HG03060 (cell line): Measurements from ENCODE around the gene BABAM2.

ENCODE experiments used
- ATAC-seq: cut with Tn5 transposase; IDR thresholded peaks from one replicate; pipeline ENCODE4 v1.9.1; 2021; ENCODE audit warnings: low read depth, moderate number of reproducible peaks; ENCODE audit not compliant: unreplicated experiment

The BABAM2 gene

GRCh38 chr2:27906074-27906473 lies 15.5 kb downstream of the BABAM2 start:
- ATAC-seq: no peak

GRCh38 chr2:27907547-27907946 lies 17.0 kb downstream of the BABAM2 start:
- ATAC-seq: no peak

GRCh38 chr2:27909901-27910300 lies 19.4 kb downstream of the BABAM2 start:
- ATAC-seq: no peak

- no peak for ATAC-seq
These were observed 21.1 kb downstream of the BABAM2 start for GRCh38 chr2:27911458-27912210.

- ATAC-seq: no peak
These were observed 22.0 kb downstream of the BABAM2 start for GRCh38 chr2:27912512-27912911.

- no peak for ATAC-seq
These were observed 23.7 kb downstream of the BABAM2 start for GRCh38 chr2:27914041-27914804.

- ATAC-seq: no peak
These were observed 24.3 kb downstream of the BABAM2 start for GRCh38 chr2:27914805-27915175.

- ATAC-seq: no peak
These were observed 24.7 kb downstream of the BABAM2 start for GRCh38 chr2:27915191-27915590.

GRCh38 chr2:27915874-27916273 lies 25.3 kb downstream of the BABAM2 start:
- no peak for ATAC-seq

- no peak for ATAC-seq
These were observed 25.9 kb downstream of the BABAM2 start for GRCh38 chr2:27916293-27916995.

- no peak for ATAC-seq
These were observed 29.8 kb downstream of the BABAM2 start for GRCh38 chr2:27920148-27920885.

- ATAC-seq: no peak
These were observed 30.9 kb downstream of the BABAM2 start for GRCh38 chr2:27921424-27921823.

- no peak for ATAC-seq
These were observed 31.5 kb downstream of the BABAM2 start for GRCh38 chr2:27921880-27922547.

- no peak for ATAC-seq
These were observed 32.3 kb downstream of the BABAM2 start for GRCh38 chr2:27922842-27923241.

GRCh38 chr2:27925766-27926472 lies 35.4 kb downstream of the BABAM2 start:
- ATAC-seq: no peak

GRCh38 chr2:27929916-27930486 lies 39.5 kb downstream of the BABAM2 start:
- no peak for ATAC-seq

GRCh38 chr2:27931361-27931950 lies 40.9 kb downstream of the BABAM2 start:
- ATAC-seq: no peak

- no peak for ATAC-seq
These were observed 41.9 kb downstream of the BABAM2 start for GRCh38 chr2:27932396-27932795.

- no peak for ATAC-seq
These were observed 44.5 kb downstream of the BABAM2 start for GRCh38 chr2:27935026-27935425.
